ENCODE measurements around the gene BIVM. TPM values are rescaled to one million over a fixed set of nuclear protein-coding genes. Genes with fewer than 3 reads are reported as not detected.

The BIVM gene
- total and polyA plus RNA-seq, 8 donors, result 8.2 to 14.1 (median 11.2) TPM

GRCh38 chr13:102812611-102813287, 13.8 kb downstream of the BIVM start:
- no peaks in the 10 kb centered on the region for H3K27me3 ChIP-seq
- ATAC-seq, result no peak
- no peak for FAIRE-seq
- DNase-seq, result no peak
- no peak overlapping the region for H3K27ac ChIP-seq
- no peak for TF ChIP-seq CTCF (IDR thresholded peaks at IDR 0.05)
- H3K36me3 ChIP-seq, result no peaks in the 10 kb centered on the region
- H3K9me3 ChIP-seq, result no peaks in the 10 kb centered on the region
- H3K4me1 ChIP-seq, result peaks cover 0 to 6% (median 3%) of the 10 kb centered on the region in 3 donors
- H3K4me3 ChIP-seq, result no peak overlapping the region
- intact Hi-C loops (cut with DNase I), result no loop called here

DNA sequence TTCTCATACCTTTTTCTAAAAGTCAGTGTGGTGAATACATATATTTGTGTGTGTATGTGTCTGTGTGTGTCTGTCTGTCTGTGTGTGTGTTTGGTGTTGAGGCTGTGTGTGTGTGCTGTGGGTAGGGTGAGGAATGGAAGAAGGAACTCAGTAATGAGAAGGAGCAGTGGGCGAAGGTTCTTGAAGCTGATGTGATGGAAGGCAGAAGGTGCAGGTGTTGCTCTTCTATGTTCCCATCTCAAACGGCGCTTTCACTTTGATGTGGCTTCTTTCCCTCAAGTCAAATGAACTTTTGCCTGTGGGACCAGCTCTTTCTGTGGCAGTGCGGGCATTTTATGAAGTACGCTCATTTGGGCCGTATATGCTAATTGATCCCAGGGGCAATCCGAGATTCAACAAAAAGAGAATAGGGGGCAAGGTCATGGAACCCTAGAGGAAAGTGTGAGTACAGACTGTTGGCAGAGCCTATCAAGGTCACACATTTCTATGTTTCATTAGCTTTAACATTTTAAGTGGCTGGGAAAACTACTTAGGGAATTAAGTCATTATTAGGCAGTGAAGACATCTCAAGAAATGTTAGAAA, 15.2 kb downstream of the BIVM start:
- Histone ChIP-seq H3K27ac (no peak overlapping the region), H3K9me3 (no peaks in the 10 kb centered on the region), H3K36me3 (no peaks in the 10 kb centered on the region), H3K27me3 (no peaks in the 10 kb centered on the region), H3K4me1 (peaks cover 0 to 6% (median 3%) of the 10 kb centered on the region in 3 donors), H3K4me3 (no peak overlapping the region)
- TF ChIP-seq CTCF (IDR thresholded peaks at IDR 0.05), result no peak
- FAIRE-seq, result no peak
- intact Hi-C loops (cut with DNase I), result no loop called here
- 69 to 73% methylated on average over 7 of the region's 7 CpGs for WGBS, 2 donors
- ATAC-seq, result no peak
- no peak for DNase-seq

DNA sequence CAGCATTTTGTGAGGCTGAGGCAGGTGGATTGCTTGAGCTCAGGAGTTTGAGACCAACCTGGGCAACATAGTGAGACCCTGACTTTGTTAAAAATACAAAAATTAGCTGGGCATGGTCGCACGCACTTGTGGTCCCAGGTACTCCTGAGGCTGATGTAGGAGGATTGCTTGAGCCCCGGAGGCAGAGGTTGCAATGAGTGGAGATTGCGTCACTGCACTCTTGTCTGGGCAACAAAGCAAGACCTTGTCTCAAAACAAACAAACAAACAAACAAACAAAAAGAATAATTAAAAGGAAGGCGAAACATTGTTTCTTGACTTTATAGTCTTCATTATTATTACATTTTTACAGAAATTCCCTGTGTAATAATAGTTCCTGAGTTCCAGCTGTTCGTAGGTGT, 15.9 kb downstream of the BIVM start:
- Histone ChIP-seq H3K9me3 (no peaks in the 10 kb centered on the region), H3K27ac (no peak overlapping the region), H3K36me3 (no peaks in the 10 kb centered on the region), H3K27me3 (no peaks in the 10 kb centered on the region), H3K4me1 (peaks cover 0 to 6% (median 3%) of the 10 kb centered on the region in 3 donors), H3K4me3 (no peak overlapping the region)
- TF ChIP-seq CTCF (IDR thresholded peaks at IDR 0.05), result no peak
- intact Hi-C loops (cut with DNase I), result no loop called here
- no peak for FAIRE-seq
- ATAC-seq, result no peak
- DNase-seq, result no peak
- 80 to 84% methylated on average over 6 of the region's 6 CpGs for WGBS, 2 donors

DNA sequence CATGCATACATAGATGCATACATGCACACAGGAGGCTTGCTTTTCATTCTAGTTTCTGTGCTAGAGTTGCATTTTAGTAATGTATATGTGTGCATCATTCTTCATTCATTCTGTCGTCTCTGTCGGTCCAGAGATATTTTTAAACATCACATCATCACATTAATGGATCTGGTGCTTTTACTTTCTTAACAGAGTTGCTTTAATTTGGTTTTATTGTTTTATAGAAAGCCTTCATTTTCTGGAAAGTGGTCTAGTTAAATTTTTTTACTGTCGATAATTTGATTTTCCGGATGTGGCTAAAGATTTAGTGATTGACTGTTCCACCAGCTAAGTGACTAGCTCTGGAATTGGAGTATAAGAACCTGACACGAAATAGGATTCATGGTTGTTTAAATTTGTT, 16.9 kb downstream of the BIVM start:
- no peak for DNase-seq
- no peak for ATAC-seq
- peaks cover 0 to 1% (median 0%) of the 10 kb centered on the region in 3 donors for H3K36me3 ChIP-seq
- intact Hi-C loops (cut with DNase I), result no loop called here
- H3K9me3 ChIP-seq, result no peaks in the 10 kb centered on the region
- 90 to 97% methylated on average over 5 of the region's 5 CpGs for WGBS, 2 donors
- H3K4me1 ChIP-seq, result peaks cover 0 to 6% (median 3%) of the 10 kb centered on the region in 3 donors
- H3K27ac ChIP-seq, result no peak overlapping the region
- TF ChIP-seq CTCF (IDR thresholded peaks at IDR 0.05), result no peak
- no peak for FAIRE-seq
- H3K4me3 ChIP-seq, result no peak overlapping the region
- no peaks in the 10 kb centered on the region for H3K27me3 ChIP-seq

DNA sequence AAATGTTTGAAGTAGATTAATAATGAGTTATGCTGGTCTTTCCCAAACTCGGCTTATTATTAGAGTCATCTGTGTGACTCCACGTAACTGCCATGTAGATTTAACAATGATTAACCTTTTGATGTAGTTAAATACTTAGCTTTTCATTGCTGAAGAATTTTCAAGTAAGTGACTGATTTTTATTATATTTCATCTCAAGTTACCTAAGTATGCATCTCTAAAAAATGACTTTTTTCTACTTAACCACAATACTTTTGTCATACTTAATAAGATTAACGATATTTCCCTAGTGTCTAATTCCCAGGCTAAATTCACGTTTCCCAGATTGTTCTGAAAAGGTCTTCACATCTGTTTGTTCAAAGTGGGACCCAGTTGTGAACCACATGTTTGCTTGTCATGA, 17.8 kb downstream of the BIVM start:
- TF ChIP-seq CTCF (IDR thresholded peaks at IDR 0.05), result no peak
- DNase-seq (no peak), ATAC-seq (no peak), FAIRE-seq (no peak)
- Histone ChIP-seq H3K4me1 (peaks cover 0 to 6% (median 3%) of the 10 kb centered on the region in 3 donors), H3K27ac (peak overlapping the region in 1 of 4 donors; percentile 8), H3K36me3 (peaks cover 0 to 11% (median 0%) of the 10 kb centered on the region in 3 donors), H3K4me3 (no peak overlapping the region), H3K9me3 (no peaks in the 10 kb centered on the region), H3K27me3 (no peaks in the 10 kb centered on the region)
- intact Hi-C loops (cut with DNase I), result no loop called here
- 65 to 66% methylated on average over 4 of the region's 4 CpGs for WGBS, 2 donors
